Activated T-cell treated with anti-CD3 and anti-CD28 coated beads for 48 hours (primary cell): ENCODE measurements around the gene FIBIN.
"Not testable (repeated sequence)": the region's sequence is repeated elsewhere in the genome, so short reads cannot be mapped to it uniquely, and the experiment has no call there.

Experiments used
- DNase-seq: peaks from one replicate; pipeline ENCODE4 v3.0.0-alpha.2; 2020; ENCODE audit warnings: low read depth

Gene FIBIN

GRCh38 chr11:26993965-26994457 is at the start of gene FIBIN:
TSS of gene FIBIN (plus strand) at chr11:26994112. CDS start at chr11:26994527, 415 bp downstream.
- DNase-seq = no peak

- DNase-seq = no peak
Observed at GRCh38 chr11:26944866-26945664, 48.8 kb upstream of the FIBIN start.

GRCh38 chr11:26946257-26946716 is 47.6 kb upstream of the FIBIN start:
- DNase-seq = no peak

- DNase-seq = no peak
Observed at GRCh38 chr11:26947379-26947844, 46.5 kb upstream of the FIBIN start.

GRCh38 chr11:26947904-26948639 is 45.8 kb upstream of the FIBIN start:
- DNase-seq = no peak

- no peak for DNase-seq
Observed at GRCh38 chr11:26948881-26949280, 45.0 kb upstream of the FIBIN start.

- no peak for DNase-seq
Observed at GRCh38 chr11:26949846-26950245, 44.1 kb upstream of the FIBIN start.

- no peak for DNase-seq
Observed at GRCh38 chr11:26950260-26950719, 43.6 kb upstream of the FIBIN start.

GRCh38 chr11:26951809-26952515 is 42.0 kb upstream of the FIBIN start:
- DNase-seq = no peak

GRCh38 chr11:26953770-26954392 is 40.0 kb upstream of the FIBIN start:
- DNase-seq = no peak

GRCh38 chr11:26958005-26958701 is 35.8 kb upstream of the FIBIN start:
- DNase-seq = no peak

GRCh38 chr11:26958702-26959049 is 35.2 kb upstream of the FIBIN start:
- DNase-seq = no peak

- no peak for DNase-seq
Observed at GRCh38 chr11:26960281-26960680, 33.6 kb upstream of the FIBIN start.

- no peak for DNase-seq
Observed at GRCh38 chr11:26963764-26964163, 30.1 kb upstream of the FIBIN start.

GRCh38 chr11:26964339-26964738 is 29.6 kb upstream of the FIBIN start:
- no peak for DNase-seq

GRCh38 chr11:26964847-26965485 is 28.9 kb upstream of the FIBIN start:
- not testable (repeated sequence) for DNase-seq

- DNase-seq = no peak
Observed at GRCh38 chr11:26971961-26972360, 22.0 kb upstream of the FIBIN start.

- no peak for DNase-seq
Observed at GRCh38 chr11:26974069-26974783, 19.7 kb upstream of the FIBIN start.

- DNase-seq = no peak
Observed at GRCh38 chr11:26974996-26975395, 18.9 kb upstream of the FIBIN start.

GRCh38 chr11:26976389-26976788 is 17.5 kb upstream of the FIBIN start:
- DNase-seq = no peak
